ENCODE data around the gene DGKB.

GRCh38 chr7:14201353-14201752 lies 701.2 kb downstream of the DGKB start:
- TF ChIP-seq YY1 (IDR thresholded peaks at IDR 0.05; ENCODE audit: insufficient read depth, insufficient read length) (no peak), ZNF274 (IDR thresholded peaks at IDR 0.05; ENCODE audit: low read depth, low read length) (no peak)

All from NT2/D1 (cell line).